Caki2 (cell line): ENCODE measurements around the gene MEGF10. TPM values are rescaled to one million over a fixed set of nuclear protein-coding genes. Genes with fewer than 3 reads are reported as not detected.

Experiments used
- DNase-seq: peaks from one replicate; pipeline ENCODE4 v3.0.0-alpha.2; 2015; ENCODE audit warnings: low read depth
- in situ Hi-C: cut with HindIII; loops from 2 replicates; pipeline ENCODE4 v1.10.0; 2016; ENCODE audit warnings: low sequenced_read_pairs, low pct_unique_long_range_greater_than_20kb, mixed read lengths
- total RNA-seq: library from RNA; depleted of rRNA; stranded (reverse); fragments of >200 nt; shearing (Covaris generic); gene quantifications from 2 replicates; pipeline ENCODE4 v1.2.3, GENCODE V29; 2014; ENCODE audit warnings: low replicate concordance

The MEGF10 gene
- total RNA-seq, 1 experiment from 2014 or later: not detected

- DNase-seq: no peak
- in situ Hi-C loops: no loop called here
Measured at GRCh38 chr5:127352068-127352467, 61.5 kb downstream of the MEGF10 start.

- in situ Hi-C loops: no loop called here
- DNase-seq: no peak
Measured at GRCh38 chr5:127353327-127353726, 62.7 kb downstream of the MEGF10 start.

- in situ Hi-C loops: no loop called here
- no peak for DNase-seq
Measured at GRCh38 chr5:127353796-127354195, 63.2 kb downstream of the MEGF10 start.

- in situ Hi-C loops: no loop called here
- no peak for DNase-seq
Measured at GRCh38 chr5:127355337-127355736, 64.7 kb downstream of the MEGF10 start.

- in situ Hi-C loops: no loop called here
- no peak for DNase-seq
Measured at GRCh38 chr5:127358284-127358683, 67.7 kb downstream of the MEGF10 start.

- DNase-seq: no peak
- in situ Hi-C loops: no loop called here
Measured at GRCh38 chr5:127358740-127359139, 68.1 kb downstream of the MEGF10 start.

- in situ Hi-C loops: no loop called here
- no peak for DNase-seq
Measured at GRCh38 chr5:127359502-127359901, 68.9 kb downstream of the MEGF10 start.

- DNase-seq: no peak
- in situ Hi-C loops: no loop called here
Measured at GRCh38 chr5:127363403-127363802, 72.8 kb downstream of the MEGF10 start.

GRCh38 chr5:127367029-127367428, 76.4 kb downstream of the MEGF10 start:
- in situ Hi-C loops: no loop called here
- no peak for DNase-seq

GRCh38 chr5:127367946-127368465, 77.4 kb downstream of the MEGF10 start:
- DNase-seq: no peak
- in situ Hi-C loops: no loop called here

- in situ Hi-C loops: no loop called here
- DNase-seq: no peak
Measured at GRCh38 chr5:127369796-127370195, 79.2 kb downstream of the MEGF10 start.

- DNase-seq: no peak
- in situ Hi-C loops: no loop called here
Measured at GRCh38 chr5:127370631-127371030, 80.0 kb downstream of the MEGF10 start.

- in situ Hi-C loops: no loop called here
- no peak for DNase-seq
Measured at GRCh38 chr5:127373858-127374491, 83.4 kb downstream of the MEGF10 start.

GRCh38 chr5:127375124-127375523, 84.5 kb downstream of the MEGF10 start:
- DNase-seq: no peak
- in situ Hi-C loops: no loop called here

- no peak for DNase-seq
- in situ Hi-C loops: no loop called here
Measured at GRCh38 chr5:127375544-127376091, 85.0 kb downstream of the MEGF10 start.

- in situ Hi-C loops: no loop called here
- DNase-seq: no peak
Measured at GRCh38 chr5:127377651-127378050, 87.1 kb downstream of the MEGF10 start.

GRCh38 chr5:127385936-127386335, 95.3 kb downstream of the MEGF10 start:
- no peak for DNase-seq
- in situ Hi-C loops: no loop called here

GRCh38 chr5:127386557-127386956, 96.0 kb downstream of the MEGF10 start:
- peak; percentile 42 for DNase-seq
- in situ Hi-C loops: no loop called here

GRCh38 chr5:127389601-127390000, 99.0 kb downstream of the MEGF10 start:
- in situ Hi-C loops: no loop called here
- no peak for DNase-seq

- in situ Hi-C loops: no loop called here
- DNase-seq: no peak
Measured at GRCh38 chr5:127392762-127393161, 102.2 kb downstream of the MEGF10 start.
